ENCODE results near the gene PMM2.

PMM2 gene

DNA sequence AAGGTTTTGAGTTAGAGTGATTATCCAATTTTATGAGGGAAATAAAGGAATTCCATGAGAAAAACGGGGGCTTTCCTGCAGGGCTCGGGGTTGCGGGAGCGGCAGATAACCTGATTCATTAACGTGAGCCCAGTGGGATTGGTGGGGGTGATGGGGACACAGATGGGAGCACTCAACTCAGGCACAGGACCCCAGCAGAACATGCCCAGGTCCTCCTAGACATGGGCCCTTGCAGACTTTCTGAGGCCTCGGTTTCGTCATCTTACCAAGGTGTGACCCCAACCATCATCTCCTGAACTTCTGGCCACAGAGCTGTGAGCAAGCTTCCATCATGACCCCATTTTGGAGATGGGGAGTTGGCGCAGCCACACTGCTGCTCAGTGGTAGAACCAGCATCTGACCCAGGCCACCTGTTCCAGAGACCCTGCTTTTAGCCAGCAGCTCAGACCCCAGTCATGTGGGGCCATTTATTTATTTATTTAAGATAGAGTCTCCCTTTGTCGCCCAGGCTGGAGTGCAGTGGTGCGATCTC, 48.8 kb downstream of the PMM2 start:
- Histone ChIP-seq H3K27me3 (ENCODE audit: control insufficient read depth in 3 of 3, insufficient read depth in 3 of 3, low read depth in 1 of 3, low read length in 3 of 3) (no peaks in the 10 kb centered on the region), H2BK120ac (ENCODE audit: low read depth, low read length) (no peak overlapping the region), H2AK5ac (ENCODE audit: low read depth, low read length) (no peak overlapping the region), H3K4me2 (ENCODE audit: insufficient read depth, low read length, poor library complexity, severe bottlenecking) (no peak overlapping the region), H4K8ac (ENCODE audit: low read depth, low read length) (no peak overlapping the region), H3K79me1 (ENCODE audit: low read depth, low read length) (peaks cover 3% of the 10 kb centered on the region), H3K4me3 (ENCODE audit: low read length in 2 of 2) (no peak overlapping the region), H3K9me3 (replicated peaks in 1 of 2; ENCODE audit: control insufficient read depth in 2 of 2, insufficient read depth in 1 of 2, low read depth in 1 of 2, low read length in 2 of 2) (no peaks in the 10 kb centered on the region), H3K27ac (replicated peaks; ENCODE audit: low read length) (no peak overlapping the region), H3K23ac (ENCODE audit: low read depth, low read length, poor library complexity) (no peak overlapping the region), H2BK5ac (ENCODE audit: low read length) (no peak overlapping the region), H3K36me3 (replicated peaks in 1 of 2; ENCODE audit: control insufficient read depth in 2 of 2, insufficient read depth in 2 of 2, low read length in 2 of 2) (peaks cover 25 to 62% of the 10 kb centered on the region in 2 donors), H4K91ac (ENCODE audit: low read depth, low read length, poor library complexity) (no peak overlapping the region), H3K9ac (ENCODE audit: low read depth, low read length, poor library complexity) (no peak overlapping the region), H2AFZ (ENCODE audit: low read length) (no peak overlapping the region), H3K14ac (ENCODE audit: low read length) (no peak overlapping the region), H2BK15ac (ENCODE audit: low read length) (no peak overlapping the region), H3K18ac (ENCODE audit: low read length) (no peak overlapping the region), H3K4ac (ENCODE audit: low read length) (no peak overlapping the region), H2BK12ac (ENCODE audit: low read length) (no peak overlapping the region), H3K4me1 (ENCODE audit: control insufficient read depth in 2 of 2, insufficient read depth in 1 of 2, low read depth in 1 of 2, low read length in 2 of 2) (peaks cover 0 to 5% of the 10 kb centered on the region in 2 donors)
- WGBS, 2 donors (ENCODE audit: extremely low coverage in 2 of 2, insufficient read length in 2 of 2, insufficient replicate concordance in 1 of 2): no CpG with 5 or more reads among the region's 10 CpGs
- no peak for DNase-seq (ENCODE audit: low spot score)

DNA sequence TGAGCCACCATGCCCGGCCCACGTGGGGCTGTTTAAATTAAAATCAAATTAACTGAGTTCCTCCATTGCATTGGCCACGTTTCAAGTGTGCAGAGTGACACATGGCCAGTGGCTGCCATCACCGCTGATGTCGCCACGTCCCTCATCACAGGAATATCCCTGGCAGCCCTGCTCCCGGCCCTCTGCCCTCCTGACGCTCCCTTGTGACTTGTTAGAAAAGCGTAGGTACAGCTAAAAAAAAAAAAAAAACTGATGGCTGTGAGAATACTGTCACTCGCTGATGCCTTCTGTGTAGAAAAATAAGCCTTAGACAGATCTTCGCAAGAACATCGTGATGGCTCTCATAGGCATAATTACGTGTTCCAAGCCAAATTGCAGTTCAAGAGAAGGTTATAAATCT, 49.5 kb downstream of the PMM2 start:
- Histone ChIP-seq H2AFZ (ENCODE audit: low read length) (no peak overlapping the region), H3K4me2 (ENCODE audit: insufficient read depth, low read length, poor library complexity, severe bottlenecking) (no peak overlapping the region), H3K27ac (replicated peaks; ENCODE audit: low read length) (no peak overlapping the region), H2AK5ac (ENCODE audit: low read depth, low read length) (no peak overlapping the region), H3K27me3 (ENCODE audit: control insufficient read depth in 3 of 3, insufficient read depth in 3 of 3, low read depth in 1 of 3, low read length in 3 of 3) (no peaks in the 10 kb centered on the region), H2BK15ac (ENCODE audit: low read length) (no peak overlapping the region), H2BK12ac (ENCODE audit: low read length) (no peak overlapping the region), H3K14ac (ENCODE audit: low read length) (no peak overlapping the region), H3K4ac (ENCODE audit: low read length) (no peak overlapping the region), H3K4me3 (ENCODE audit: low read length in 2 of 2) (no peak overlapping the region), H3K36me3 (replicated peaks in 1 of 2; ENCODE audit: control insufficient read depth in 2 of 2, insufficient read depth in 2 of 2, low read length in 2 of 2) (peaks cover 27 to 69% of the 10 kb centered on the region in 2 donors), H4K91ac (ENCODE audit: low read depth, low read length, poor library complexity) (no peak overlapping the region), H3K79me1 (ENCODE audit: low read depth, low read length) (peaks cover 3% of the 10 kb centered on the region), H3K18ac (ENCODE audit: low read length) (no peak overlapping the region), H3K4me1 (ENCODE audit: control insufficient read depth in 2 of 2, insufficient read depth in 1 of 2, low read depth in 1 of 2, low read length in 2 of 2) (peaks cover under 1 to 5% of the 10 kb centered on the region in 2 donors), H2BK120ac (ENCODE audit: low read depth, low read length) (no peak overlapping the region), H4K8ac (ENCODE audit: low read depth, low read length) (no peak overlapping the region), H3K23ac (ENCODE audit: low read depth, low read length, poor library complexity) (no peak overlapping the region), H2BK5ac (ENCODE audit: low read length) (no peak overlapping the region), H3K9me3 (replicated peaks in 1 of 2; ENCODE audit: control insufficient read depth in 2 of 2, insufficient read depth in 1 of 2, low read depth in 1 of 2, low read length in 2 of 2) (no peaks in the 10 kb centered on the region), H3K9ac (ENCODE audit: low read depth, low read length, poor library complexity) (no peak overlapping the region)
- no peak for DNase-seq (ENCODE audit: low spot score)
- no CpG with 5 or more reads among the region's 13 CpGs for WGBS, 2 donors (ENCODE audit: extremely low coverage in 2 of 2, insufficient read length in 2 of 2, insufficient replicate concordance in 1 of 2)

DNA sequence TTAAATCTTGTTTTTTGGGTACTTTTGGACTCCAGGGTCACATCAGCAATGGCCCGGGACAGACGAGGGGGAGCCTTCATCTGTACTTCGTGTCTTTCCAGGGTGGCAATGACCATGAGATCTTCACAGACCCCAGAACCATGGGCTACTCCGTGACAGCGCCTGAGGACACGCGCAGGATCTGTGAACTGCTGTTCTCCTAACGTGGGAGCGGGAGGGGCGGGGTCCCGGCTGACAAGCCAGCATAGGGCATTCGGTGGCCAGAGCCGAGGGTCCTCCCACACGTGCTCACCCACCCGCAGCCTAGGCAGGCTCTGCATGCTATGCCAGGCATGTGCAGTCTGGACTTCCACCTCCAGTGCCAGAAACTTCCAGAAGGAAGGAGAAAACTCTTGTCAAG, 50.0 kb downstream of the PMM2 start:
- Histone ChIP-seq H2BK15ac (ENCODE audit: low read length) (no peak overlapping the region), H4K8ac (ENCODE audit: low read depth, low read length) (no peak overlapping the region), H3K4me2 (ENCODE audit: insufficient read depth, low read length, poor library complexity, severe bottlenecking) (no peak overlapping the region), H2AFZ (ENCODE audit: low read length) (no peak overlapping the region), H2BK12ac (ENCODE audit: low read length) (no peak overlapping the region), H3K4me3 (ENCODE audit: low read length in 2 of 2) (no peak overlapping the region), H3K4me1 (ENCODE audit: control insufficient read depth in 2 of 2, insufficient read depth in 1 of 2, low read depth in 1 of 2, low read length in 2 of 2) (peaks cover 5% of the 10 kb centered on the region in 2 donors), H3K36me3 (replicated peaks in 1 of 2; ENCODE audit: control insufficient read depth in 2 of 2, insufficient read depth in 2 of 2, low read length in 2 of 2) (peaks cover 31 to 74% of the 10 kb centered on the region in 2 donors), H2BK120ac (ENCODE audit: low read depth, low read length) (no peak overlapping the region), H3K27me3 (ENCODE audit: control insufficient read depth in 3 of 3, insufficient read depth in 3 of 3, low read depth in 1 of 3, low read length in 3 of 3) (no peaks in the 10 kb centered on the region), H3K14ac (ENCODE audit: low read length) (no peak overlapping the region), H2AK5ac (ENCODE audit: low read depth, low read length) (no peak overlapping the region), H3K9me3 (replicated peaks in 1 of 2; ENCODE audit: control insufficient read depth in 2 of 2, insufficient read depth in 1 of 2, low read depth in 1 of 2, low read length in 2 of 2) (no peaks in the 10 kb centered on the region), H3K4ac (ENCODE audit: low read length) (no peak overlapping the region), H3K18ac (ENCODE audit: low read length) (peak overlapping the region; percentile 42), H4K91ac (ENCODE audit: low read depth, low read length, poor library complexity) (no peak overlapping the region), H3K23ac (ENCODE audit: low read depth, low read length, poor library complexity) (peak overlapping the region; percentile 82), H3K27ac (replicated peaks; ENCODE audit: low read length) (no peak overlapping the region), H3K79me1 (ENCODE audit: low read depth, low read length) (peaks cover 3% of the 10 kb centered on the region), H3K9ac (ENCODE audit: low read depth, low read length, poor library complexity) (no peak overlapping the region), H2BK5ac (ENCODE audit: low read length) (no peak overlapping the region)
- no CpG with 5 or more reads among the region's 15 CpGs for WGBS, 2 donors (ENCODE audit: extremely low coverage in 2 of 2, insufficient read length in 2 of 2, insufficient replicate concordance in 1 of 2)
- no peak for DNase-seq (ENCODE audit: low spot score)

DNA sequence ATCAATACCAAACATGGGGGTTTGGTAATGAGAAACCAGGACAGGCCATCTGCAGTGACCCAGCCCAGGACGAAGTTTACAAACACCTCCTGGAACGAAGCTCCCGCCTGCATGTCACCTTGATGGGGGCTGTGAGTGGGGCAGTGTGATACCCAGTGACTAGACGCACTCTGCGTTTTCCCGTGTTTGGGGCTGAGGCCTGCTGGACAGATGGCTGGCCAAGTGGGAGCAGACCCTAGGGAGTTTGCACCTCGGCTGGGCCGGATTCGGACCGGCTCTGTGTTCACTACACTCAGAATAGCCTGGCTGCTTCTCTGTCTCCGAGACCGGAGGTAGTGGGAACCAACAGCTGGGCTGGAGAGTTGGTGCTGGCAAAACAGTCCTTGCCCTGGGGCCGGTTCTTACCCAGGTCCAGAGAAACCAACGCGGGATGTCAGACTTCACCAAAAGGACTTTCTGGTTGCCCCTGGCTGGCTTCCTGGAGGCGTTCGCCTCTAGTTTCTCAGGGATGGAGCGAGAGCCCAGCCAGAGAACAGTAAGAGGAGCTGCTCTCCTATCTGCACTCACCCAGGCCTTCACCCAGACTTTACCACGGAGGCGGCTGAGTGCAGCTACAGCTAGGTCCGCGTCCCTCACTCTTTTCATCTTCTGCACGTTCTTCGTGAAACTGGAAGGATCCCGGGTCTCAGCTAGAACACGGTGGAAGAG, 50.7 kb downstream of the PMM2 start:
- DNase-seq (ENCODE audit: low spot score): no peak
- no CpG with 5 or more reads among the region's 26 CpGs for WGBS, 2 donors (ENCODE audit: extremely low coverage in 2 of 2, insufficient read length in 2 of 2, insufficient replicate concordance in 1 of 2)
- H2BK12ac ChIP-seq (ENCODE audit: low read length): no peak overlapping the region
- H3K9me3 ChIP-seq (replicated peaks in 1 of 2; ENCODE audit: control insufficient read depth in 2 of 2, insufficient read depth in 1 of 2, low read depth in 1 of 2, low read length in 2 of 2): no peaks in the 10 kb centered on the region
- peaks cover 3% of the 10 kb centered on the region for H3K79me1 ChIP-seq (ENCODE audit: low read depth, low read length)
- no peak overlapping the region for H4K91ac ChIP-seq (ENCODE audit: low read depth, low read length, poor library complexity)
- H3K9ac ChIP-seq (ENCODE audit: low read depth, low read length, poor library complexity): no peak overlapping the region
- H3K18ac ChIP-seq (ENCODE audit: low read length): peak overlapping the region; percentile 40
- H2BK15ac ChIP-seq (ENCODE audit: low read length): no peak overlapping the region
- H2AK5ac ChIP-seq (ENCODE audit: low read depth, low read length): no peak overlapping the region
- peak overlapping the region; percentile 39 for H2BK5ac ChIP-seq (ENCODE audit: low read length)
- no peak overlapping the region for H4K8ac ChIP-seq (ENCODE audit: low read depth, low read length)
- H3K4me3 ChIP-seq (ENCODE audit: low read length in 2 of 2): no peak overlapping the region
- H3K27me3 ChIP-seq (ENCODE audit: control insufficient read depth in 3 of 3, insufficient read depth in 3 of 3, low read depth in 1 of 3, low read length in 3 of 3): no peaks in the 10 kb centered on the region
- no peak overlapping the region for H2AFZ ChIP-seq (ENCODE audit: low read length)
- H3K36me3 ChIP-seq (replicated peaks in 1 of 2; ENCODE audit: control insufficient read depth in 2 of 2, insufficient read depth in 2 of 2, low read length in 2 of 2): peaks cover 33 to 81% of the 10 kb centered on the region in 2 donors
- H2BK120ac ChIP-seq (ENCODE audit: low read depth, low read length): no peak overlapping the region
- H3K4me2 ChIP-seq (ENCODE audit: insufficient read depth, low read length, poor library complexity, severe bottlenecking): no peak overlapping the region
- H3K23ac ChIP-seq (ENCODE audit: low read depth, low read length, poor library complexity): peak overlapping the region; percentile 34
- H3K4ac ChIP-seq (ENCODE audit: low read length): no peak overlapping the region
- H3K14ac ChIP-seq (ENCODE audit: low read length): no peak overlapping the region
- peaks cover 7 to 13% of the 10 kb centered on the region in 2 donors for H3K4me1 ChIP-seq (ENCODE audit: control insufficient read depth in 2 of 2, insufficient read depth in 1 of 2, low read depth in 1 of 2, low read length in 2 of 2)
- no peak overlapping the region for H3K27ac ChIP-seq (replicated peaks; ENCODE audit: low read length)
